IPS-NIHi11 (cell line): ENCODE results near the gene SNAP25.

Experiments used
- DNase-seq: peaks from one replicate; pipeline ENCODE4 v3.0.0; 2012; ENCODE audit warnings: mixed read lengths, low spot score

SNAP25 gene

GRCh38 chr20:10332656-10333415 is 114.2 kb downstream of the SNAP25 start:
- DNase-seq: no peak

DNA sequence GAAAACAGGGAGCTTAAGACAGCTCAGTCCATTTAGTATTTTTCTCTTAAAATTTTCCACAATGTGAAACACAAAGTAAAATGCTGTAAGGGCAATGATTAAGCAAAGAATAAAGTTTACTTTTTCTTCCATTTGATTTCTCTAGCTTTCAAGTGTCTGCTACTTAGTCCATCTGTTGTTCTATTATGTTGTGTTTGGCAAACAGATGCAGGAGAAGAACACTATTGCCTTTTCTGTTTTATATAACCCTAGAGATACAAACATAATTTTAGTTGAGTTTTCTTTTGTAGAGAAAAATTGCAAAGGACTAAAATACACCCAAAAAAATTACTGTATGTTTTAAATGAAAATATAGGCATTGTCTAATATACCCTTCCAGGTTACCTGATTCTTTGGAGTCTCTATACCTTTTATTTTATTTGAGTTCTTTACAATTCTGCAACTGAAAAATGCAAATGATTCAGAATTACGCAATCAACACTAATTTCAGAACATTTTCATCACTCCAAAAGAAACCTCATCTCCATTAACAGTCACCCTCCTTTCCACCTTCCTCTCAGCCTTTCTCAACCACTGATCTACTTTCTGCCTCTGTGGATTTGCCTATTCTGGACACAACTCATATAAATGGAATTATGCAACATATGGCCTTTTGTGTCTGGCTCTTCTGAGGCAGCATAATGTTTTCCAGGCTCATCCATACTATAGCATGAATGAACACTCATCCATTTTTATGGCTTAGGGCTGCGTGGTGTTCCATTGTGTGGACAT is 118.5 kb downstream of the SNAP25 start:
- DNase-seq: no peak

DNA sequence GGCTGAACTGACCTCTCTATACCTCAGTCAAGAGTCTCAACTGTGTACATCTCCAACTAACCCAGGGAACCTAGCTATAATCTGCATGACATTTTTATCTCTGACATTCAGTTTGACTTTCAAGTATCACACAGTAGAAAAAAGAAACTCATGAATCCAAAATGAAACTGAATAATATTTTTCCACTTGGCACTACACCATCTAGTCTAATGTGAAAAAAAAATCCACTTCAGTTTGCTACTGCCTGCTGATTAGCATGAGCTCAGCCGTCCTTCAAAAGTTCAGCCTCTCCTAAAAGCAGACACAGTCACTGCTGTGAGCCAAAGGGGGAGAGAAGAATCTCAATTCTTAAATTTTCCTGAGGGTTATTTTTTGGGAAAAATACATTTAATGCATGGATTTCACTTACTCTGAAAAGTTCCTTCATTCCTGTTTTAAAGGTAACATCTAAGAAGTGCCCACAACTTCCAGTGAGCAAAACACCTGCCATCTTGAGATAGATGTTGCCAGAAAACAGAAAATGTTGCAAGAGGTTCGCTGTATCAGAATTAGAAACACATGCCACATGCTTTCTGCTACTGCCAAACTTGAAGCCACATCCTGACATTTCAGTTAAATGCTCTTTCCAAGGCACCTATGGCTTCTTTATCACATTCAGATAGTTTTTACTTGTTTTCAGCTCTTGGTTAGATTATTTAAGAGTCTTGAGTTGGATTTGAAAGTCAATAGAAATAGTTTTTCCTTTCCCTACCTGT is 120.0 kb downstream of the SNAP25 start:
- no peak for DNase-seq

DNA sequence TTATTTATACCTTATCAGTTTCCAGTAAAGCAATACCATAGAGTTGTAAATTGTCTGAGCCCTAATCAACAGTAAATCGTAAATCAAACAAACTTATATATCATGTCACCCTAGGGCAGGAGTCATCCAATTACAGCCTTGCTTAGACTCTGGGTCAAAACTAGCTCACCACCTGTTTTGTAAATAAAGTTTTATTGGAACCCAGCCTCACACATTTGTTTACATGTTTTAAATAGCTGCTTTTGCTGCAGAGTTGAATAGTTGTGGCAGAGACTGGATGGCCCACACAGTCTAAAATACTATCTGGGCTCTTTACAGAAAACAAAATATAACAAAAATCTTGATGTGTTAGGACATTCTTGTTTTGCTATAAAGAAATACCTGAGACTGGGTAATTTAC is 121.0 kb downstream of the SNAP25 start:
- no peak for DNase-seq

DNA sequence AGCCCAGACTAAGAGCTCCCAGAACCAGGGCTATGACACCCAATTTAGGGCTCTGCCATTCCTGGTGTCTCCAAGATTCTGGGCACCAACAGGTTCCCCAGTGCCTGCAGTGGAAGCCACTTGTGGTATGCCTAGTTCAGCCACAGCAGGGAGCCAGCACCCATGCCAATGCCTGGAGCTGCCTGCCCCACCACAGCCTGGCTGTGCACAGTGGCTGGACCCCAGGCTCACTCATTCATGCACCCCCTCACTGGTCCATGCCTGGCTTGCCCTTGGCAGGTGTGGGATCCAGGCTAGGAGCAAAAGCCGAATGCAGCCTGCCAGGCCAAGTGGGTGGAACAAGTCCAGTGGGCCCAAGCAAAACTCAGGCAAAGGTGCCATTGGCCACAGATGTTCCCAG is 123.5 kb downstream of the SNAP25 start:
- DNase-seq: no peak

DNA sequence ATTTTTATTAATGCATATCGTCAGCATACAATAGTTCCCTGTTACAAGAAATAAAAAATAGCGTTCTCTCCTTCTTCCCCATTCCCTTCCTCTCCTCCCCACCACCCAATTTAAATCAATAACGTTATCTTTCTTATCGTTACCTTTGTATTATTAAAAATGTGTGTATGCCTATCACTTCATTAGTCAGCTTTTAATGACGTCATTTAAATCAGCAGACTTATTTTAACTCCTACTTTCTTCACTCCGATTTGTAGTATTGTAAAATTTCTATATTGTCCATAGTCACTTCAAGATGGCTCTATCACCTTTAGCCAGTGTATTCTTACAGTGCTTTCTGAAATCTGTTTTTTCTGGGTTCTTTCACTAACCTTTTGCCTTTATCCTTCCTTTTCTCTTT is 126.3 kb downstream of the SNAP25 start:
- no peak for DNase-seq

GRCh38 chr20:10347086-10347880 is 128.7 kb downstream of the SNAP25 start:
- DNase-seq: no peak

- no peak for DNase-seq
Measured at GRCh38 chr20:10349118-10349517, 130.5 kb downstream of the SNAP25 start.

DNA sequence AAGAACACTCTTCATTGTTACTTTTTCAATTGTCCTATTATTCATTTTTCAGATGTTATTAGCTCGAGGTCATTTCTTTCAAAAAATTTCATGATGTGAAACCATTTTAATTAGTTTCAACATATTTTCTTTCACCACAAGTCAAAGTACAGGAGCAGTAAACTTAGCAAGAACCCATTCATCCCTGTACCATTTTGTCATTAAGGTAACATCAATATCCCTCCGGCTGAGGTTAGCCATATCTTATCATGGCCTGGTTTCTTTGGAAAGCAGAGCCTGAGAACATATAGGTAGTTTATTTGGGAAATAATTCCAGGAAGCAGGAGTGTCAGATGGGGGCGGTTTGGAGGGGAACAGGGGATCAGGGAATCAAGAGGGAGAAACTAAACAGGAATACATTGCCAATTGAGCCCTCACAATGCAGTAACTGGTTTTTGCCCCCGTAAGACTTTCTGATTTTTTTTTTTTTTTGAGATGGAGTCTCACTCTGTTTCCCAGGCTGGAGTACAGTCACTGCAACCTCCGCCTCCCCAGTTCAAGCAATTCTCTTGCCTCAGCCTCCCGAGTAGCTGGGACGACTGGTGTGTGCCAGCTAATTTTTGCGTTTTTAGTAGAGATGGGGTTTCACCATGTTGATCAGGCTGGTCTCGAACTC is 131.7 kb downstream of the SNAP25 start:
- no peak for DNase-seq

DNA sequence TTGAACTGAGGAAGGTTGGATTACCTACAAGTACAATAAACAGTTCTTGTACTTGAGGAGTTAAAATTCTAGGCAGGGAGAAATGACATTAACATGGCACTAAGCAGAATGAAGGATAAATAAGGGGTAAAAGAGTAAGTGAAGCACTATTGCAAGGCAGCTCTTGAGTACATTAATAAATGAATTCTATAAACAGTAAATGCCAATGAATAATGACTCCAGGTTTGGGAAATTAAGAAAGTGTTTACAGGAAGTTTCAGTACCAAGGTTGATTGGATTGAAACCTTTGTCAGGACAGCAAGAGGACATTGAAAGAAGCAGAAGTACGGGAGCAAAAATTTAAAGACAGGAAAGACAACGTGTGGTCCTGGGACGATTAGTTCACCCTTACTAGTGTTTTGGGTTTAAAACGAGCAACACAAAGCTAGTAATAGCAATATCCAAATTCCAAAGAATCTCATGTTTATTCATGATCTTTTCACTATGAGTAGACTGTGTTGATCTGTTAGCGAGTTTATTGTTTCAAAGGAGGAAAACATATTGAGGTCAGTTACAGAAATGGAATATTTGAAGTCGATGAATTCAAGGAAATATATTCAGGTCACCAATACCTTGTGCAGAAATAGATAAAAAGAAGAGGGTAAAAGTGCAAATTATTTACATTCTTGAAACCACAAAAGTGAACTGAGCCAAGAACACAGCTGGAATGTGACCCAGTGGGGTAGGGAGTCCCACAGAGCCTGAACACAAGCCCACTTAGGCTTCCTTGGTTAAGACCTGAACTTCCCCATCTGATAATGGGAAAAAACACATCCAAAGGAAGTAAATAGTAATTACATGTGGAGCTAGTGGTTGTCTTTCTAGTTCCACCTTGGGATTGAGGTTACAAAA is 134.5 kb downstream of the SNAP25 start:
- no peak for DNase-seq

GRCh38 chr20:10356628-10357027 is 138.0 kb downstream of the SNAP25 start:
- DNase-seq: no peak
